22Rv1 (cell line): ENCODE results near the gene TOMM20L.

Experiments
- ZFX ChIP-seq: fragments of 450-650 bp; IDR thresholded peaks from 2 replicates; pipeline ENCODE4 v1.6.1; 2017; ENCODE audit warnings: antibody characterized with exemption, borderline replicate concordance
- TF ChIP-seq, protein P1 (sequence below): fragments of 450-650 bp; IDR thresholded peaks from 2 replicates; pipeline ENCODE4 v1.5.1; 2017; ENCODE audit warnings: mild to moderate bottlenecking

DNA sequence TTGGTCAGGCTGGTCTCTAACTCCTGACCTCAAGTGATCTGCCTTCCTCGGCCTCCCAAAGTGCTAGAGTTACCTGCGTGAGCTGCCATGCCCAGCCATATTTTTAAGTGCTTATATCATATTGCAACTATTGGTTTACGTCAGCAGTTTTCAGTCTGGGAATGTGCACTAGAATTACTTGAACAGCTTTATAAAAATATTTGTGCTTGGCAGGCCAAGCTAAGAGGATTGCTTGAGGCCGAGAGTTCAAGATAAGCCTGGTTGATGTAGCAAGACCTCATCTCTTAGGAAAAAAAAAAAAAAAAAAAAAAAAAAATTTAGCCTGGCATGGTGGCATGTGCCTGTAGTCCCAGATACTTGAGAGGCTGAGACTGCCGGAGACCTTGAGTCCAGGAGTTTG lies 48.9 kb downstream of the TOMM20L start:
- TF ChIP-seq, protein P1, sequence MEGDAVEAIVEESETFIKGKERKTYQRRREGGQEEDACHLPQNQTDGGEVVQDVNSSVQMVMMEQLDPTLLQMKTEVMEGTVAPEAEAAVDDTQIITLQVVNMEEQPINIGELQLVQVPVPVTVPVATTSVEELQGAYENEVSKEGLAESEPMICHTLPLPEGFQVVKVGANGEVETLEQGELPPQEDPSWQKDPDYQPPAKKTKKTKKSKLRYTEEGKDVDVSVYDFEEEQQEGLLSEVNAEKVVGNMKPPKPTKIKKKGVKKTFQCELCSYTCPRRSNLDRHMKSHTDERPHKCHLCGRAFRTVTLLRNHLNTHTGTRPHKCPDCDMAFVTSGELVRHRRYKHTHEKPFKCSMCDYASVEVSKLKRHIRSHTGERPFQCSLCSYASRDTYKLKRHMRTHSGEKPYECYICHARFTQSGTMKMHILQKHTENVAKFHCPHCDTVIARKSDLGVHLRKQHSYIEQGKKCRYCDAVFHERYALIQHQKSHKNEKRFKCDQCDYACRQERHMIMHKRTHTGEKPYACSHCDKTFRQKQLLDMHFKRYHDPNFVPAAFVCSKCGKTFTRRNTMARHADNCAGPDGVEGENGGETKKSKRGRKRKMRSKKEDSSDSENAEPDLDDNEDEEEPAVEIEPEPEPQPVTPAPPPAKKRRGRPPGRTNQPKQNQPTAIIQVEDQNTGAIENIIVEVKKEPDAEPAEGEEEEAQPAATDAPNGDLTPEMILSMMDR: no peak
- no peak for TF ChIP-seq ZFX
